Transverse colon (tissue), 3 donors: Measurements from ENCODE around the gene DHDDS.

Experiments used
- POLR2A ChIP-seq: fragments of 450-650 bp; IDR thresholded peaks from one replicate; pipeline ENCODE4 v1.6.1; 2016; ENCODE audit warnings: antibody characterized with exemption, mild to moderate bottlenecking, moderate library complexity
- TF ChIP-seq, protein P1 (sequence below), 5 experiments: fragments of 200-600 bp in 3 of 5; fragments of 450-650 bp in 2 of 5; sonication (generic) in 3 of 5; IDR thresholded peaks; 1 replicate in 2 of 5; 2 replicates in 3 of 5; pipeline ENCODE4 v1.5.1; 2016 to 2017; ENCODE audit warnings: antibody characterized with exemption in 5 of 5, inconsistent platforms in 3 of 5, mild to moderate bottlenecking in 2 of 5, moderate library complexity in 1 of 5

GRCh38 chr1:26401891-26402290 lies 30.2 kb upstream of the DHDDS start:
- TF ChIP-seq POLR2A, result no peak
- TF ChIP-seq, protein P1, sequence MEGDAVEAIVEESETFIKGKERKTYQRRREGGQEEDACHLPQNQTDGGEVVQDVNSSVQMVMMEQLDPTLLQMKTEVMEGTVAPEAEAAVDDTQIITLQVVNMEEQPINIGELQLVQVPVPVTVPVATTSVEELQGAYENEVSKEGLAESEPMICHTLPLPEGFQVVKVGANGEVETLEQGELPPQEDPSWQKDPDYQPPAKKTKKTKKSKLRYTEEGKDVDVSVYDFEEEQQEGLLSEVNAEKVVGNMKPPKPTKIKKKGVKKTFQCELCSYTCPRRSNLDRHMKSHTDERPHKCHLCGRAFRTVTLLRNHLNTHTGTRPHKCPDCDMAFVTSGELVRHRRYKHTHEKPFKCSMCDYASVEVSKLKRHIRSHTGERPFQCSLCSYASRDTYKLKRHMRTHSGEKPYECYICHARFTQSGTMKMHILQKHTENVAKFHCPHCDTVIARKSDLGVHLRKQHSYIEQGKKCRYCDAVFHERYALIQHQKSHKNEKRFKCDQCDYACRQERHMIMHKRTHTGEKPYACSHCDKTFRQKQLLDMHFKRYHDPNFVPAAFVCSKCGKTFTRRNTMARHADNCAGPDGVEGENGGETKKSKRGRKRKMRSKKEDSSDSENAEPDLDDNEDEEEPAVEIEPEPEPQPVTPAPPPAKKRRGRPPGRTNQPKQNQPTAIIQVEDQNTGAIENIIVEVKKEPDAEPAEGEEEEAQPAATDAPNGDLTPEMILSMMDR (IDR thresholded peaks at IDR 0.05), result no peak
